Transverse colon (tissue), 3 donors: ENCODE data around the gene PRKCH.

ENCODE experiments used
- CTCF ChIP-seq, 5 experiments: fragments of 200-600 bp in 3 of 5; fragments of 450-650 bp in 2 of 5; sonication (generic) in 3 of 5; IDR thresholded peaks; 1 replicate in 2 of 5; 2 replicates in 3 of 5; pipeline ENCODE4 v1.5.1; 2016 to 2017; ENCODE audit warnings: antibody characterized with exemption in 5 of 5, inconsistent platforms in 3 of 5, mild to moderate bottlenecking in 2 of 5, moderate library complexity in 1 of 5
- POLR2A ChIP-seq: fragments of 450-650 bp; IDR thresholded peaks from one replicate; pipeline ENCODE4 v1.6.1; 2016; ENCODE audit warnings: antibody characterized with exemption, mild to moderate bottlenecking, moderate library complexity

- TF ChIP-seq CTCF (IDR thresholded peaks at IDR 0.05): no peak
- no peak for TF ChIP-seq POLR2A
Observed at GRCh38 chr14:61277232-61277631, 44.1 kb upstream of the PRKCH start.
